H1 (cell line): ENCODE data around the gene C17orf107. TPM values are rescaled to one million over a fixed set of nuclear protein-coding genes. Genes with fewer than 3 reads are reported as not detected.

ENCODE experiments used
- CTCF ChIA-PET: fragments of 300-600 bp; sonication (Branson Sonifier 250); formaldehyde crosslinking; loops from one replicate; lab custom pipeline; 2021; ENCODE audit not compliant: partially characterized antibody; lab: Charles Lee
- POLR2A ChIA-PET: fragments of 300-600 bp; sonication (Branson Sonifier 250); formaldehyde crosslinking; loops from one replicate; lab custom pipeline; 2021; ENCODE audit warnings: inconsistent platforms; ENCODE audit not compliant: partially characterized antibody; lab: Charles Lee
- DNase-seq, 2 experiments: peaks; one replicate each; pipeline versions ENCODE4 v3.0.0 to v3.0.0-alpha.2; 2010 to 2022; ENCODE audit warnings: low spot score in 2 of 2, low read depth in 1 of 2, mixed read lengths in 1 of 2
- FAIRE-seq: peaks from 2 replicates; lab custom pipeline; 2011; peaks lifted over from hg19 to GRCh38; lab: Jason Lieb, UNC
- H2AFZ ChIP-seq: 2 replicates; pipeline ENCODE4 v1.8.1; 2012; ENCODE audit warnings: low read length, inconsistent platforms
- H2AK5ac ChIP-seq: 2 replicates; pipeline ENCODE4 v1.6.1; 2013; ENCODE audit warnings: low read depth, low read length
- H2BK120ac ChIP-seq: replicated peaks from 2 replicates; pipeline ENCODE3; 2013; ENCODE audit warnings: low read depth, low read length, inconsistent platforms
- H2BK12ac ChIP-seq: 2 replicates; pipeline ENCODE4 v1.6.1; 2013; ENCODE audit warnings: low read depth, low read length
- H2BK15ac ChIP-seq: 2 replicates; pipeline ENCODE4 v1.6.1; 2013; ENCODE audit warnings: low read length
- H2BK20ac ChIP-seq: 2 replicates; pipeline ENCODE4 v1.6.1; 2013; ENCODE audit warnings: low read length
- H2BK5ac ChIP-seq: 2 replicates; pipeline ENCODE4 v1.6.1; 2013; ENCODE audit warnings: low read depth, low read length
- H3K14ac ChIP-seq: 2 replicates; pipeline ENCODE4 v1.6.1; 2013; ENCODE audit warnings: inconsistent platforms; ENCODE audit not compliant: insufficient read length
- H3K18ac ChIP-seq: 2 replicates; pipeline ENCODE4 v1.6.1; 2013; ENCODE audit warnings: low read length; ENCODE audit errors: extremely low read depth
- H3K23ac ChIP-seq: 2 replicates; pipeline ENCODE4 v1.6.1; 2013; ENCODE audit warnings: inconsistent platforms; ENCODE audit not compliant: insufficient read length
- H3K23me2 ChIP-seq: 2 replicates; pipeline ENCODE4 v1.6.1; 2013; ENCODE audit warnings: low read depth, low read length
- H3K27ac ChIP-seq: 2 replicates; pipeline ENCODE4 v1.6.1; 2011; ENCODE audit warnings: low read depth, low read length, inconsistent platforms
- H3K27me3 ChIP-seq, 4 experiments: replicated peaks in 1 of 4; 1 replicate in 1 of 4; 2 replicates in 3 of 4; pipeline versions ENCODE4 v1.6.1 to v1.8.1; 2011 to 2013; ENCODE audit warnings: low read length in 3 of 4, mild to moderate bottlenecking in 3 of 4, inconsistent platforms in 2 of 4, mixed read lengths in 2 of 4, moderate library complexity in 1 of 4; ENCODE audit not compliant: control insufficient read depth in 3 of 4, insufficient read depth in 3 of 4; ENCODE audit errors: extremely low read depth in 1 of 4
- H3K36me3 ChIP-seq, 4 experiments: 2 replicates each; pipeline versions ENCODE4 v1.6.1 to v1.8.1; 2011 to 2013; ENCODE audit warnings: mild to moderate bottlenecking in 4 of 4, low read length in 3 of 4, moderate library complexity in 2 of 4, control low read depth in 1 of 4, inconsistent platforms in 1 of 4; ENCODE audit not compliant: insufficient read depth in 4 of 4, control insufficient read depth in 2 of 4
- H3K4ac ChIP-seq: replicated peaks from 2 replicates; pipeline ENCODE3; 2013; ENCODE audit warnings: low read length, low read depth, mixed read lengths, inconsistent platforms; ENCODE audit not compliant: insufficient read length
- H3K4me1 ChIP-seq, 4 experiments: replicated peaks in 1 of 4; 1 replicate in 1 of 4; 2 replicates in 3 of 4; pipeline versions ENCODE4 v1.6.1 to v1.8.1; 2011 to 2013; ENCODE audit warnings: low read length in 3 of 4, inconsistent platforms in 2 of 4, mixed read lengths in 1 of 4; ENCODE audit not compliant: insufficient read depth in 4 of 4, control insufficient read depth in 3 of 4
- H3K4me2 ChIP-seq, 2 experiments: 2 replicates each; pipeline versions ENCODE4 v1.6.1 to v1.8.1; 2011 to 2013; ENCODE audit warnings: low read depth in 2 of 2, low read length in 2 of 2, control low read depth in 1 of 2, inconsistent platforms in 1 of 2, mild to moderate bottlenecking in 1 of 2; ENCODE audit not compliant: insufficient read depth in 1 of 2
- H3K4me3 ChIP-seq, 4 experiments: fragments of 200-600, 300-600 bp in 1 of 4; sonication (generic), shearing (Covaris generic), sonication (Bioruptor Twin) in 1 of 4; 2 replicates each; pipeline versions ENCODE4 v1.5.1 to v1.8.1; 2011 to 2016; ENCODE audit warnings: low read length in 4 of 4, low read depth in 3 of 4, control low read depth in 2 of 4, inconsistent platforms in 2 of 4, mild to moderate bottlenecking in 2 of 4, mixed read lengths in 1 of 4, moderate library complexity in 1 of 4; ENCODE audit not compliant: insufficient read depth in 2 of 4; ENCODE audit errors: extremely low read depth in 1 of 4
- H3K56ac ChIP-seq: replicated peaks from 2 replicates; pipeline ENCODE3; 2013; ENCODE audit warnings: low read depth, mild to moderate bottlenecking, mixed read lengths, low read length, inconsistent platforms; ENCODE audit not compliant: insufficient read length
- H3K79me1 ChIP-seq: 2 replicates; pipeline ENCODE4 v1.6.1; 2013; ENCODE audit warnings: low read depth, low read length, control low read depth
- H3K79me2 ChIP-seq, 2 experiments: 2 replicates each; pipeline versions ENCODE4 v1.6.1 to v1.8.1; 2012 to 2013; ENCODE audit warnings: low read length in 2 of 2, mild to moderate bottlenecking in 2 of 2, inconsistent platforms in 1 of 2; ENCODE audit not compliant: insufficient read depth in 2 of 2, control insufficient read depth in 1 of 2
- H3K9ac ChIP-seq, 4 experiments: replicated peaks in 1 of 4; 1 replicate in 1 of 4; 2 replicates in 3 of 4; pipeline versions ENCODE4 v1.6.1 to v1.8.1; 2011 to 2013; ENCODE audit warnings: low read depth in 3 of 4, low read length in 3 of 4, control low read depth in 2 of 4, mild to moderate bottlenecking in 2 of 4, moderate library complexity in 2 of 4, inconsistent platforms in 1 of 4; ENCODE audit errors: extremely low read depth in 1 of 4
- H3K9me3 ChIP-seq, 2 experiments: 2 replicates each; pipeline versions ENCODE4 v1.6.1 to v1.8.1; 2012 to 2013; ENCODE audit warnings: mild to moderate bottlenecking in 2 of 2, moderate library complexity in 2 of 2, control low read depth in 1 of 2, inconsistent platforms in 1 of 2, low read depth in 1 of 2, low read length in 1 of 2, mixed read lengths in 1 of 2; ENCODE audit not compliant: insufficient read depth in 2 of 2
- H4K20me1 ChIP-seq, 2 experiments: replicated peaks in 1 of 2; 2 replicates each; pipeline versions ENCODE3 to v1.8.1; 2011 to 2013; ENCODE audit warnings: inconsistent platforms in 2 of 2, low read length in 2 of 2, mild to moderate bottlenecking in 1 of 2; ENCODE audit not compliant: insufficient read depth in 2 of 2, control insufficient read depth in 1 of 2
- H4K5ac ChIP-seq: 2 replicates; pipeline ENCODE4 v1.6.1; 2013; ENCODE audit warnings: low read length, low read depth, mixed read lengths, inconsistent platforms; ENCODE audit not compliant: insufficient read length
- H4K8ac ChIP-seq: 2 replicates; pipeline ENCODE4 v1.8.0; 2013; ENCODE audit warnings: mild to moderate bottlenecking, moderate library complexity, low read length, inconsistent platforms; ENCODE audit not compliant: insufficient read depth; ENCODE audit errors: extremely low read depth
- H4K91ac ChIP-seq: replicated peaks from 2 replicates; pipeline ENCODE3; 2013; ENCODE audit warnings: low read length, mixed read lengths, inconsistent platforms; ENCODE audit not compliant: insufficient read length
- BACH1 ChIP-seq: IDR thresholded peaks from 2 replicates; pipeline ENCODE4 v1.6.1; 2012; ENCODE audit warnings: low read length, improper control_type of control experiment
- CTBP2 ChIP-seq: IDR thresholded peaks from 2 replicates; pipeline ENCODE4 v1.7.0; 2011; ENCODE audit warnings: borderline replicate concordance, mild to moderate bottlenecking, moderate library complexity, mixed read lengths, low read length; ENCODE audit not compliant: insufficient read depth, insufficient read length
- GABPA ChIP-seq: IDR thresholded peaks from 2 replicates; pipeline ENCODE4 v1.6.1; 2011; ENCODE audit warnings: mild to moderate bottlenecking, low read length, moderate library complexity, borderline replicate concordance; ENCODE audit not compliant: insufficient read depth
- KDM1A ChIP-seq: fragments of 200-600, 300-600 bp; sonication (generic); IDR thresholded peaks from 2 replicates; pipeline ENCODE4 v1.7.1; 2016; ENCODE audit warnings: mild to moderate bottlenecking, low read length, borderline replicate concordance
- MAX ChIP-seq: IDR thresholded peaks from 2 replicates; pipeline ENCODE4 v1.6.1; 2012; ENCODE audit warnings: inconsistent platforms
- RBBP5 ChIP-seq: IDR thresholded peaks from 2 replicates; pipeline ENCODE4 v1.7.1; 2012; ENCODE audit warnings: low read depth, mild to moderate bottlenecking, inconsistent platforms, low read length, moderate library complexity, borderline replicate concordance
- RXRA ChIP-seq: IDR thresholded peaks from 2 replicates; pipeline ENCODE4 v1.6.1; 2011; ENCODE audit warnings: low read depth, mild to moderate bottlenecking, low read length, moderate library complexity; ENCODE audit not compliant: insufficient read depth
- WGBS, 2 experiments: shearing (Covaris generic) in 1 of 2; methylation state at CpG; one replicate each; pipeline versions ENCODE4 v1.1.6 to v1.1.7; 2013 to 2015; ENCODE audit warnings: low lambda C conversion rate in 2 of 2, mixed read lengths in 2 of 2, inconsistent platforms in 1 of 2, low coverage in 1 of 2, missing lambda C conversion rate in 1 of 2; ENCODE audit not compliant: insufficient replicate concordance in 2 of 2, insufficient coverage in 1 of 2, insufficient read length in 1 of 2; ENCODE audit errors: extremely low coverage in 1 of 2, missing lambda C conversion rate in 1 of 2; 5-methylcytosine and 5-hydroxymethylcytosine counted together
- polyA plus RNA-seq, 7 experiments: library from polyadenylated mRNA; depleted of rRNA in 3 of 7; stranded (reverse) in 5 of 7; unstranded in 2 of 7; fragments of >200 nt in 5 of 7; fragments of 200-250 nt in 2 of 7; gene quantifications; 1 replicate in 5 of 7; 2 replicates in 1 of 7; 4 replicates in 1 of 7; pipeline versions ENCODE4 v1.2.1 to v1.2.3, GENCODE V29; 2011 to 2013; ENCODE audit warnings: missing spikeins in 2 of 7, mixed read lengths in 2 of 7
- total RNA-seq: library from RNA; stranded (reverse); fragmentation: NEBNext Ultra II Directional; extraction: Animal tissue kit (Norgen Biotek cat#: 25700); gene quantifications from 2 replicates; pipeline ENCODE4 v1.2.1, GENCODE V29; 2021
- TF ChIP-seq, protein P1 (sequence below): IDR thresholded peaks from 2 replicates; pipeline ENCODE4 v1.6.1; 2011; ENCODE audit warnings: low read length, improper control_type of control experiment

The C17orf107 gene
- total and polyA plus RNA-seq, 2 of the 8 experiments (the other 6 are each of a cell fraction or from before 2014, with no cell fraction given): 0.39 to 0.45 TPM

DNA sequence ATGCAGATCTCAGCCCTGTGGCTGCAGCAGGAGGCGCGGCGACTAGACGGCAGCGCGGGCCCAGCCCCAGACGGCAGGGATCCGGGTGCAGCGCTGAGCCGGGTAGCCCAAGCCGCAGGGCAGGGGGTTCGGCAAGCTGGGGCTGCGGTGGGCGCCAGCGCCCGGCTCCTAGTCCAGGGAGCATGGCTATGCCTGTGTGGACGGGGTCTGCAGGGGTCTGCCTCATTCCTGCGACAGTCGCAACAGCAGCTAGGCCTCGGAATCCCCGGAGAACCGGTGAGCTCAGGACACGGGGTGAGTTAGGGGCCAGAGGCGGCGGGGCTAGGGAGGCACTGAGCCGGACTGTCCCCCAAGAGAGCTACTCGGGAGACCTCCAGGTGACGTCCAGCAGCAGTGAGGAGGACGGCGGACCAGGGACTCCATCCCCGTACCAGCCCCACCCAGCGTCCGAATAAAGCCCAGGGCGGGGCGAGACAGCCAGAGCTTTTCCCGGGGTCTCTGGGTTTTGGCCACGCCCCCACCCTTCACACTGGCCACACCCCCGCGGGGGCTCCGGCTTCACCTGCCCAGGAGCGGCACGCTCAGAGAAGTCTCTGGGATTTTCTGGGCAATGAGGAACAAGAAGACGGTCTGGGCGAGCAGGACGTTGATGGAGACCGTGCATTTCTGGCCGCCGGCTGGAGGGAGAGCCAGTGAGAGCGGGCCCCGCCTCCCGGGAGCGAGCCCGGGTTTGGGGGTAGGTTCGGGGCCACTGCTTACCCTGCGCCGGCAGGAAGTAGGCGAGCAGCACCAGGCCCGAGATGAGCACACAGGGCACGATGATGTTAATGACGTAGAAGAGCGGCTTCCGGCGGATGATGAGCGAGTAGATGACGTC is 1.1 kb downstream of the C17orf107 start:
- no peak for FAIRE-seq
- TF ChIP-seq, protein P1, sequence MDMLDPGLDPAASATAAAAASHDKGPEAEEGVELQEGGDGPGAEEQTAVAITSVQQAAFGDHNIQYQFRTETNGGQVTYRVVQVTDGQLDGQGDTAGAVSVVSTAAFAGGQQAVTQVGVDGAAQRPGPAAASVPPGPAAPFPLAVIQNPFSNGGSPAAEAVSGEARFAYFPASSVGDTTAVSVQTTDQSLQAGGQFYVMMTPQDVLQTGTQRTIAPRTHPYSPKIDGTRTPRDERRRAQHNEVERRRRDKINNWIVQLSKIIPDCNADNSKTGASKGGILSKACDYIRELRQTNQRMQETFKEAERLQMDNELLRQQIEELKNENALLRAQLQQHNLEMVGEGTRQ: no peak
- TF ChIP-seq BACH1: no peak
- no peak for TF ChIP-seq RXRA
- no peak for TF ChIP-seq CTBP2
- TF ChIP-seq KDM1A: no peak
- peak; percentile 75; the same call in 1 of the 2 replicates for TF ChIP-seq GABPA
- peak; percentile 62; the same call in 1 of the 2 replicates for TF ChIP-seq RBBP5
- no peak for TF ChIP-seq MAX

More for the DNA sequence above, 1.1 kb downstream of the C17orf107 start:
- CTCF ChIA-PET: interaction anchor here (1.1 to 4.4 kb wide), 8 partner anchors 9 to 337 kb away, joined by 3 to 23 read pairs (median 8); no protein-coding TSS in a partner anchor
- no peak overlapping the region for H2BK15ac ChIP-seq
- H3K23ac ChIP-seq: no peak overlapping the region
- H4K20me1 ChIP-seq: peaks cover 0 to 5% of the 10 kb centered on the region in 2 experiments
- no peaks in the 10 kb centered on the region for H3K79me1 ChIP-seq
- peaks cover 3% of the 10 kb centered on the region; the same call in 1 of the 2 replicates for H3K23me2 ChIP-seq
- 37% methylated on average over 47 of the region's 65 CpGs; no CpG with 5 or more reads in 1 of the 2 experiments for WGBS, 2 experiments
- peak in 1 of 2 experiments; percentile 91 for DNase-seq
- H3K79me2 ChIP-seq: no peaks in the 10 kb centered on the region
- peak overlapping the region; percentile 11; the same call in 1 of the 2 replicates for H4K8ac ChIP-seq
- H3K36me3 ChIP-seq: peaks cover 0 to 5% (median 1%) of the 10 kb centered on the region in 4 experiments; a peak in 3 of 8 replicates
- no peak overlapping the region for H3K14ac ChIP-seq
- H2BK5ac ChIP-seq: no peak overlapping the region
- H2AFZ ChIP-seq: no peak overlapping the region; the same call in 1 of the 2 replicates
- H3K9me3 ChIP-seq: no peaks in the 10 kb centered on the region
- 0 out of 7 replicates have a peak, but pooled peaks cover 0 to 2% (median 0%) of the 10 kb centered on the region in 4 experiments for H3K27me3 ChIP-seq
- no peak overlapping the region for H2BK20ac ChIP-seq
- no peak overlapping the region for H3K56ac ChIP-seq
- H3K27ac ChIP-seq: no peak overlapping the region
- H2BK12ac ChIP-seq: no peak overlapping the region
- H4K91ac ChIP-seq: no peak overlapping the region
- POLR2A ChIA-PET: interaction anchor here (0.8 to 6.4 kb wide), 15 partner anchors 9 to 190 kb away, joined by 3 to 49 read pairs (median 4); partner anchors contain the start of genes ARRB2, MED11, PFN1 and PLD2
- peaks cover 0 to 13% (median 4%) of the 10 kb centered on the region in 4 experiments; a peak in 6 of 7 replicates for H3K4me1 ChIP-seq
- peak overlapping the region in 2 of 4 experiments; percentile 25 to 27; a peak in 1 of 7 replicates for H3K9ac ChIP-seq
- H3K18ac ChIP-seq: no peak overlapping the region
- no peak overlapping the region for H2AK5ac ChIP-seq
- peak overlapping the region; percentile 51 to 73 for H3K4me2 ChIP-seq
- H2BK120ac ChIP-seq: no peak overlapping the region
- peak overlapping the region; percentile 22 to 58 (median 40) for H3K4me3 ChIP-seq
- no peak overlapping the region for H3K4ac ChIP-seq
- H4K5ac ChIP-seq: no peak overlapping the region
